B cell (primary cell): ENCODE results near the gene VWA3A. TPM values are rescaled to one million over a fixed set of nuclear protein-coding genes. Genes with fewer than 3 reads are reported as not detected.

Experiments used
- ATAC-seq: fragments of 200-7000 bp; cut with Tn5 transposase; one replicate; pipeline ENCODE4 v1.10.0; 2021; ENCODE audit warnings: low read depth, mild to moderate bottlenecking, moderate number of reproducible peaks, moderate library complexity
- CTCF ChIA-PET: fragments of 350-600 bp; sonication (Branson Sonifier 250); formaldehyde crosslinking; loops from one replicate; lab custom pipeline; 2021; ENCODE audit warnings: antibody characterized with exemption, inconsistent platforms; lab: Charles Lee
- POLR2A ChIA-PET: fragments of 350-600 bp; sonication (Branson Sonifier 250); formaldehyde crosslinking; loops from one replicate; lab custom pipeline; 2021; ENCODE audit warnings: antibody characterized with exemption; lab: Charles Lee
- DNase-seq: peaks from one replicate; pipeline ENCODE4 v3.0.0; 2013
- H2AFZ ChIP-seq: 2 replicates; pipeline ENCODE4 v1.6.1; 2012; ENCODE audit warnings: mild to moderate bottlenecking, low read depth, low read length; ENCODE audit not compliant: insufficient read depth, poor library complexity, severe bottlenecking
- H3K27ac ChIP-seq, 2 donors: 1 replicate in 1 of 2; 2 replicates in 1 of 2; pipeline ENCODE4 v1.5.1; 2012 to 2013; ENCODE audit warnings: low read length in 2 of 2, mild to moderate bottlenecking in 2 of 2, moderate library complexity in 1 of 2
- H3K27me3 ChIP-seq, 4 experiments: fragments of 200-600 bp in 1 of 4; sonication (generic) in 1 of 4; replicated peaks in 1 of 4; 1 replicate in 2 of 4; 2 replicates in 2 of 4; pipeline versions ENCODE4 v1.6.1 to v1.7.0; 2013 to 2016; ENCODE audit warnings: low read length in 3 of 4, mild to moderate bottlenecking in 2 of 4, mixed read lengths in 1 of 4, moderate library complexity in 1 of 4; ENCODE audit not compliant: insufficient read depth in 4 of 4, control insufficient read depth in 3 of 4; ENCODE audit errors: control extremely low read depth in 1 of 4
- H3K36me3 ChIP-seq, 2 experiments: replicated peaks in 1 of 2; 1 replicate in 1 of 2; 2 replicates in 1 of 2; pipeline versions ENCODE4 v1.6.1 to v1.7.1; 2013; ENCODE audit warnings: low read length in 1 of 2; ENCODE audit not compliant: insufficient read depth in 2 of 2, control insufficient read depth in 1 of 2; ENCODE audit errors: control extremely low read depth in 1 of 2, extremely low read depth in 1 of 2
- H3K4me1 ChIP-seq, 2 donors: fragments of 200-600 bp in 1 of 2; sonication (generic) in 1 of 2; 1 replicate in 1 of 2; 2 replicates in 1 of 2; pipeline versions ENCODE4 v1.5.1 to v1.6.1; 2013 to 2017; ENCODE audit warnings: low read length in 2 of 2; ENCODE audit not compliant: control insufficient read depth in 2 of 2, insufficient read depth in 2 of 2
- H3K4me2 ChIP-seq: replicated peaks from 2 replicates; pipeline ENCODE3; 2012; ENCODE audit warnings: mild to moderate bottlenecking, low read depth, low read length; ENCODE audit not compliant: poor library complexity, severe bottlenecking
- H3K4me3 ChIP-seq, 5 experiments: fragments of 200-600 bp in 1 of 5; sonication (generic) in 1 of 5; 1 replicate in 3 of 5; 2 replicates in 2 of 5; pipeline versions ENCODE4 v1.5.1 to v1.7.0; 2011 to 2016; ENCODE audit warnings: low read length in 4 of 5, mild to moderate bottlenecking in 4 of 5, low read depth in 2 of 5, control low read depth in 1 of 5, moderate library complexity in 1 of 5; ENCODE audit not compliant: insufficient read depth in 1 of 5; ENCODE audit errors: control extremely low read depth in 1 of 5, extremely low read depth in 1 of 5
- H3K79me2 ChIP-seq: fragments of 200-600 bp; sonication (generic); one replicate; pipeline ENCODE4 v1.6.0; 2016; ENCODE audit warnings: low read length; ENCODE audit not compliant: control insufficient read depth, insufficient read depth
- H3K9ac ChIP-seq: fragments of 200-600 bp; sonication (generic); 2 replicates; pipeline ENCODE4 v1.6.1; 2017; ENCODE audit warnings: mild to moderate bottlenecking, low read length, moderate library complexity
- H3K9me3 ChIP-seq, 3 donors: one replicate each; pipeline versions ENCODE4 v1.6.1 to v1.7.1; 2013; ENCODE audit warnings: low read length in 2 of 3; ENCODE audit not compliant: control insufficient read depth in 2 of 3, insufficient read depth in 1 of 3; ENCODE audit errors: control extremely low read depth in 1 of 3
- H4K20me1 ChIP-seq: 2 replicates; pipeline ENCODE4 v1.6.0; 2012; ENCODE audit warnings: mild to moderate bottlenecking, low read length; ENCODE audit not compliant: insufficient read depth, control insufficient read depth, poor library complexity, severe bottlenecking
- H3K27ac Mint-ChIP-seq: one replicate; pipeline ENCODE4 v1.8.0; 2021; ENCODE audit warnings: mixed read lengths
- H3K27me3 Mint-ChIP-seq: one replicate; pipeline ENCODE4 v1.8.0; 2021; ENCODE audit warnings: mixed read lengths
- H3K4me1 Mint-ChIP-seq: one replicate; pipeline ENCODE4 v1.8.0; 2021; ENCODE audit warnings: mixed read lengths
- H3K4me3 Mint-ChIP-seq: one replicate; pipeline ENCODE4 v1.8.0; 2021; ENCODE audit warnings: mixed read lengths
- H3K9me3 Mint-ChIP-seq: one replicate; pipeline ENCODE4 v1.8.0; 2022; ENCODE audit warnings: mixed read lengths; ENCODE audit not compliant: insufficient read depth
- EZH2 ChIP-seq: IDR thresholded peaks from 2 replicates; pipeline ENCODE4 v1.6.1; 2012; ENCODE audit warnings: borderline replicate concordance, low read depth, mild to moderate bottlenecking, moderate library complexity, low read length; ENCODE audit not compliant: insufficient read depth, poor library complexity, severe bottlenecking
- WGBS: methylation state at CpG from one replicate; pipeline ENCODE4 v1.1.5; 2013; ENCODE audit warnings: missing lambda C conversion rate; ENCODE audit not compliant: insufficient coverage; 5-methylcytosine and 5-hydroxymethylcytosine counted together
- intact Hi-C: fragments of 100-400 bp; cut with micrococcal nuclease; formaldehyde crosslinking; loops from one replicate; pipeline ENCODE4 v1.10.0; 2022
- polyA plus RNA-seq: library from polyadenylated mRNA; depleted of rRNA; stranded (reverse); fragments of >200 nt; gene quantifications from 2 replicates; pipeline ENCODE4 v1.2.3, GENCODE V29; 2012
- total RNA-seq, 2 donors: library from RNA; stranded (reverse); fragments of 120-200 nt in 1 of 2; gene quantifications; 1 replicate in 1 of 2; 2 replicates in 1 of 2; pipeline versions ENCODE4 v1.2.3 to v1.2.4, GENCODE V29; 2013 to 2022
- TF ChIP-seq, protein P1 (sequence below): fragments of 200-600 bp; IDR thresholded peaks from one replicate; pipeline ENCODE4 v1.8.0; 2022; ENCODE audit warnings: antibody characterized with exemption, mild to moderate bottlenecking

Gene VWA3A
- total and polyA plus RNA-seq, 2 donors (not counting 1 experiment from before 2014, with no cell fraction given) = 0.28 to 0.47 TPM

DNA sequence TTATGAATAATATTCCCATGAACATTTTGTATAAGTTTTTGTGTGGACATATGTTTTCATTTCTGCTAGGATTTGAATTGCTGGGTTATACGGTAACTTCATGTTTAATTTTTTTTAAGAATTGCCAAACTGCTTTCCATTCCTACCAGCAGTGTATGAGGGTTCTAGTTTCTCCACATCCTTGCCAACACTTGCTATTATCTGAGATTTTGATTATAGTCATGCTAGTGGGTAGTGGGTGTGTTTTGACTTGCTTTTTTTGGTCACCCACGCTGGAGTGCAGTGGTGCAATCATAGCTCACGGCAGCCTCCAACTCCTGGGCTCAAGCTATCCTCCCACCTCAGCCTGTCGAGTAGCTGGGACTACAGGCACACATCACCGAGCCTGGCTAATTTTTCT, 110.8 kb downstream of the VWA3A start:
- POLR2A ChIA-PET = no interaction called here
- CTCF ChIA-PET = interaction anchor here (1.5 to 9.7 kb wide), 3 partner anchors 13 to 93 kb away, joined by 4 to 89 read pairs (median 31); partner anchors contain the start of gene POLR3E
- Histone ChIP-seq H3K27ac (no peak overlapping the region), H3K9me3 (no peaks in the 10 kb centered on the region), H3K9ac (no peak overlapping the region), H2AFZ (no peak overlapping the region), H3K36me3 (no peaks in the 10 kb centered on the region), H3K4me1 (peaks cover 10 to 40% of the 10 kb centered on the region in 2 donors), H3K4me2 (no peak overlapping the region), H4K20me1 (peaks cover 4% of the 10 kb centered on the region), H3K4me3 (no peak overlapping the region), H3K27me3 (no peaks in the 10 kb centered on the region), H3K79me2 (peaks cover 17% of the 10 kb centered on the region)
- Mint-ChIP-seq H3K9me3 (no peaks in the 10 kb centered on the region), H3K27ac (no peak overlapping the region), H3K27me3 (no peaks in the 10 kb centered on the region), H3K4me1 (peaks cover 26% of the 10 kb centered on the region), H3K4me3 (no peak overlapping the region)
- TF ChIP-seq EZH2 = no peak
- TF ChIP-seq, protein P1, sequence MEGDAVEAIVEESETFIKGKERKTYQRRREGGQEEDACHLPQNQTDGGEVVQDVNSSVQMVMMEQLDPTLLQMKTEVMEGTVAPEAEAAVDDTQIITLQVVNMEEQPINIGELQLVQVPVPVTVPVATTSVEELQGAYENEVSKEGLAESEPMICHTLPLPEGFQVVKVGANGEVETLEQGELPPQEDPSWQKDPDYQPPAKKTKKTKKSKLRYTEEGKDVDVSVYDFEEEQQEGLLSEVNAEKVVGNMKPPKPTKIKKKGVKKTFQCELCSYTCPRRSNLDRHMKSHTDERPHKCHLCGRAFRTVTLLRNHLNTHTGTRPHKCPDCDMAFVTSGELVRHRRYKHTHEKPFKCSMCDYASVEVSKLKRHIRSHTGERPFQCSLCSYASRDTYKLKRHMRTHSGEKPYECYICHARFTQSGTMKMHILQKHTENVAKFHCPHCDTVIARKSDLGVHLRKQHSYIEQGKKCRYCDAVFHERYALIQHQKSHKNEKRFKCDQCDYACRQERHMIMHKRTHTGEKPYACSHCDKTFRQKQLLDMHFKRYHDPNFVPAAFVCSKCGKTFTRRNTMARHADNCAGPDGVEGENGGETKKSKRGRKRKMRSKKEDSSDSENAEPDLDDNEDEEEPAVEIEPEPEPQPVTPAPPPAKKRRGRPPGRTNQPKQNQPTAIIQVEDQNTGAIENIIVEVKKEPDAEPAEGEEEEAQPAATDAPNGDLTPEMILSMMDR = no peak
- DNase-seq (no peak), ATAC-seq (no peak)
- no CpG with 5 or more reads among the region's 5 CpGs for WGBS
- intact Hi-C loops = no loop called here

- H3K27ac ChIP-seq = no peak overlapping the region
- no peaks in the 10 kb centered on the region for H3K27me3 Mint-ChIP-seq
- H3K9ac ChIP-seq = no peak overlapping the region
- H3K36me3 ChIP-seq = no peaks in the 10 kb centered on the region
- no peak overlapping the region for H3K4me3 Mint-ChIP-seq
- ChIA-PET POLR2A (interaction anchor here (0.8 kb wide), 1 partner anchor 13 kb away, joined by 7 read pairs; no protein-coding TSS in a partner anchor), CTCF (interaction anchor here (0.6 to 9.7 kb wide), 7 partner anchors 9 to 106 kb away, joined by 3 to 89 read pairs (median 11); partner anchors contain the start of gene POLR3E)
- peaks cover 10 to 33% of the 10 kb centered on the region in 2 donors for H3K4me1 ChIP-seq
- no peak overlapping the region for H3K4me2 ChIP-seq
- 100% methylated on average over 1 of the region's 2 CpGs for WGBS
- DNase-seq (no peak), ATAC-seq (no peak)
- intact Hi-C loops = no loop called here
- peaks cover 4% of the 10 kb centered on the region for H4K20me1 ChIP-seq
- H3K4me1 Mint-ChIP-seq = peaks cover 23% of the 10 kb centered on the region
- no peak overlapping the region for H3K27ac Mint-ChIP-seq
- no peak for TF ChIP-seq EZH2
- TF ChIP-seq, protein P1 = no peak
- H3K27me3 ChIP-seq = no peaks in the 10 kb centered on the region
- no peak overlapping the region for H2AFZ ChIP-seq
- H3K4me3 ChIP-seq = no peak overlapping the region
- peaks cover 27% of the 10 kb centered on the region for H3K79me2 ChIP-seq
- no peaks in the 10 kb centered on the region for H3K9me3 Mint-ChIP-seq
- H3K9me3 ChIP-seq = no peaks in the 10 kb centered on the region
Measured at GRCh38 chr16:22204091-22204655, 111.8 kb downstream of the VWA3A start.
